Measurements from ENCODE around the gene CLK4. TPM values are rescaled to one million over a fixed set of nuclear protein-coding genes. Genes with fewer than 3 reads are reported as not detected.

CLK4 gene
- polyA plus RNA-seq, 2 of the 4 experiments (the other 2 are of a cell fraction) = 13.1 to 26.0 TPM

- TF ChIP-seq ATOH8 (CRISPR knock-in tag; IDR thresholded peaks at IDR 0.05; ENCODE audit: low read depth) (no peak), CHD2 (IDR thresholded peaks at IDR 0.05; ENCODE audit: low read length, partially characterized antibody) (no peak), GATA3 (IDR thresholded peaks at IDR 0.05; ENCODE audit: borderline replicate concordance) (no peak), KDM1A (IDR thresholded peaks at IDR 0.05; ENCODE audit: low read depth) (no peak), HMGXB4 (CRISPR knock-in tag; IDR thresholded peaks at IDR 0.05; ENCODE audit: borderline replicate concordance) (no peak), FOSB (CRISPR knock-in tag; IDR thresholded peaks at IDR 0.05) (no peak)
- no peak for FAIRE-seq
- POLR2A ChIA-PET = no interaction called here
Observed at GRCh38 chr5:178637356-178638074, 10.7 kb upstream of the CLK4 start.

GRCh38 chr5:178632285-178632684 lies 5.4 kb upstream of the CLK4 start:
- POLR2A ChIA-PET = no interaction called here
- Histone ChIP-seq H3K27ac (no peak overlapping the region), H3K4me1 (no peaks in the 10 kb centered on the region), H3K4me3 (no peak overlapping the region), H3K4me2 (no peak overlapping the region), H3K9me3 (peaks cover 42% of the 10 kb centered on the region)
- FAIRE-seq (no peak), ATAC-seq (no peak), DNase-seq (ENCODE audit: low read depth in 1 of 2, low spot score in 1 of 2) (no peak)
- no peak for TF ChIP-seq HDAC2 (IDR thresholded peaks at IDR 0.05)
- no peak for TF ChIP-seq POLR2AphosphoS2 (conservative IDR thresholded peaks at IDR 0.05; ENCODE audit: low read length)
- no peak for TF ChIP-seq JUN (IDR thresholded peaks at IDR 0.05)
- no peak for TF ChIP-seq CHD4 (IDR thresholded peaks at IDR 0.05; ENCODE audit: borderline replicate concordance)
- no peak for TF ChIP-seq SREBF2 (IDR thresholded peaks at IDR 0.05)
- TF ChIP-seq CTCF (IDR thresholded peaks at IDR 0.05) = no peak
- TF ChIP-seq FOSB (CRISPR knock-in tag; IDR thresholded peaks at IDR 0.05) = no peak
- TF ChIP-seq EHMT2 (IDR thresholded peaks at IDR 0.05; ENCODE audit: low read depth) = no peak
- TF ChIP-seq BHLHE40 (IDR thresholded peaks at IDR 0.05; ENCODE audit: low read depth, low read length) = no peak
- no peak for TF ChIP-seq ZC3H11A (IDR thresholded peaks at IDR 0.05)
- no peak for TF ChIP-seq ZFP36 (IDR thresholded peaks at IDR 0.05; ENCODE audit: borderline replicate concordance, partially characterized antibody)
- TF ChIP-seq USF2 (IDR thresholded peaks at IDR 0.05) = no peak
- TF ChIP-seq HMGXB4 (CRISPR knock-in tag; IDR thresholded peaks at IDR 0.05; ENCODE audit: borderline replicate concordance) = no peak
- TF ChIP-seq CHD2 (IDR thresholded peaks at IDR 0.05; ENCODE audit: low read length, partially characterized antibody) = no peak
- no peak for TF ChIP-seq FOSL2 (IDR thresholded peaks at IDR 0.05)
- TF ChIP-seq FOSL2 (CRISPR knock-in tag; IDR thresholded peaks at IDR 0.05) = no peak
- no peak for TF ChIP-seq HES2 (IDR thresholded peaks at IDR 0.05)
- CTCF ChIA-PET = no interaction called here
- 9% methylated on average over 4 of the region's 4 CpGs for WGBS (ENCODE audit: missing lambda C conversion rate)

More at GRCh38 chr5:178637356-178638074, 10.7 kb upstream of the CLK4 start:
- no peak for ATAC-seq
- H3K27ac ChIP-seq = no peak overlapping the region
- WGBS (ENCODE audit: missing lambda C conversion rate) = 43% methylated on average over 9 of the region's 9 CpGs
- H3K9me3 ChIP-seq = peaks cover 27% of the 10 kb centered on the region
- no peaks in the 10 kb centered on the region for H3K4me1 ChIP-seq
- no peak for DNase-seq (ENCODE audit: low read depth in 1 of 2, low spot score in 1 of 2)
- no peak overlapping the region for H3K4me3 ChIP-seq
- CTCF ChIA-PET = interaction anchor here (0.6 kb wide), 1 partner anchor 322 kb away, joined by 3 read pairs; no protein-coding TSS in a partner anchor
- H3K4me2 ChIP-seq = no peak overlapping the region
